HL-60/S4 treated with phorbol 12-myristate 13-acetate at 8.2 ng/mL for 4 days and 3 days (cell line): ENCODE measurements around the gene PTPRT.

ENCODE experiments used
- in situ Hi-C: fragments of 300-500 bp; cut with MboI; formaldehyde crosslinking; loops from 2 replicates; pipeline ENCODE4 v1.15.0; 2022; ENCODE audit warnings: low sequenced_read_pairs

PTPRT gene

GRCh38 chr20:42024653-42025052, 1165.1 kb downstream of the PTPRT start:
- in situ Hi-C loops = no loop called here
